ENCODE data around the gene CCNQ. TPM values are rescaled to one million over a fixed set of nuclear protein-coding genes. Genes with fewer than 3 reads are reported as not detected.
A peak's percentile ranks its signal among the peaks of the same experiment; 100 is the strongest.

The CCNQ gene
- total RNA-seq, 2 donors from 2014 or later, result 8.6 to 23.9 TPM

DNA sequence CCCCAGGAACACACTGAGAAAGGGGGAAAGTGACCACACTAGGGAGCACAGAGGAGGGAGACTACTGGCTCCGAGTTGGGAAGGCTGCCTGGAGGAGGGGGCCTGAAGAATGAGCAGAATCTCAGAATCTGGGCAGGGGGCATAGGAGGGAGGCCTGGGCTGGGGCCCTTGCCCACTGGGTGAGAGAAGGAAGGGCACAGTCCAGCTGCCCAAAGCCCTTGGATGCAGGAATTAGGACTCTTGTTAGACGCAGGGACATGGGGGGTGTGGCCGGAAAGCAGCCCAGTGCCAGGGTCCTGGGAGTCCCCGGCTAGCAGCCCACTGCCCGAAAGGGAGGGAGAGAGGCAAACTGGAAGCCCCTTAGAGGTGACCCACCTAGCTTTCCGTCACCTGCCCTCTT is 46.2 kb upstream of the CCNQ start:
- no peak for DNase-seq
- intact Hi-C loops (cut with DNase I), result no loop called here
- 40 to 76% methylated on average over 1 to 5 of the region's 6 CpGs for WGBS, 2 donors
- TF ChIP-seq, protein P1, sequence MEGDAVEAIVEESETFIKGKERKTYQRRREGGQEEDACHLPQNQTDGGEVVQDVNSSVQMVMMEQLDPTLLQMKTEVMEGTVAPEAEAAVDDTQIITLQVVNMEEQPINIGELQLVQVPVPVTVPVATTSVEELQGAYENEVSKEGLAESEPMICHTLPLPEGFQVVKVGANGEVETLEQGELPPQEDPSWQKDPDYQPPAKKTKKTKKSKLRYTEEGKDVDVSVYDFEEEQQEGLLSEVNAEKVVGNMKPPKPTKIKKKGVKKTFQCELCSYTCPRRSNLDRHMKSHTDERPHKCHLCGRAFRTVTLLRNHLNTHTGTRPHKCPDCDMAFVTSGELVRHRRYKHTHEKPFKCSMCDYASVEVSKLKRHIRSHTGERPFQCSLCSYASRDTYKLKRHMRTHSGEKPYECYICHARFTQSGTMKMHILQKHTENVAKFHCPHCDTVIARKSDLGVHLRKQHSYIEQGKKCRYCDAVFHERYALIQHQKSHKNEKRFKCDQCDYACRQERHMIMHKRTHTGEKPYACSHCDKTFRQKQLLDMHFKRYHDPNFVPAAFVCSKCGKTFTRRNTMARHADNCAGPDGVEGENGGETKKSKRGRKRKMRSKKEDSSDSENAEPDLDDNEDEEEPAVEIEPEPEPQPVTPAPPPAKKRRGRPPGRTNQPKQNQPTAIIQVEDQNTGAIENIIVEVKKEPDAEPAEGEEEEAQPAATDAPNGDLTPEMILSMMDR (IDR thresholded peaks at IDR 0.05), result no peak
- no peak for TF ChIP-seq POLR2A (IDR thresholded peaks at IDR 0.05)
- Histone ChIP-seq H3K4me1 (peaks cover 17% of the 10 kb centered on the region), H3K9me3 (no peaks in the 10 kb centered on the region), H3K27me3 (peaks cover 0 to 5% of the 10 kb centered on the region in 2 donors), H3K27ac (no peak overlapping the region), H3K4me3 (no peak overlapping the region), H3K36me3 (replicated peaks in 1 of 2; ENCODE audit: insufficient read depth in 1 of 2, low read depth in 2 of 2) (no peaks in the 10 kb centered on the region)
- ATAC-seq, result no peak

DNA sequence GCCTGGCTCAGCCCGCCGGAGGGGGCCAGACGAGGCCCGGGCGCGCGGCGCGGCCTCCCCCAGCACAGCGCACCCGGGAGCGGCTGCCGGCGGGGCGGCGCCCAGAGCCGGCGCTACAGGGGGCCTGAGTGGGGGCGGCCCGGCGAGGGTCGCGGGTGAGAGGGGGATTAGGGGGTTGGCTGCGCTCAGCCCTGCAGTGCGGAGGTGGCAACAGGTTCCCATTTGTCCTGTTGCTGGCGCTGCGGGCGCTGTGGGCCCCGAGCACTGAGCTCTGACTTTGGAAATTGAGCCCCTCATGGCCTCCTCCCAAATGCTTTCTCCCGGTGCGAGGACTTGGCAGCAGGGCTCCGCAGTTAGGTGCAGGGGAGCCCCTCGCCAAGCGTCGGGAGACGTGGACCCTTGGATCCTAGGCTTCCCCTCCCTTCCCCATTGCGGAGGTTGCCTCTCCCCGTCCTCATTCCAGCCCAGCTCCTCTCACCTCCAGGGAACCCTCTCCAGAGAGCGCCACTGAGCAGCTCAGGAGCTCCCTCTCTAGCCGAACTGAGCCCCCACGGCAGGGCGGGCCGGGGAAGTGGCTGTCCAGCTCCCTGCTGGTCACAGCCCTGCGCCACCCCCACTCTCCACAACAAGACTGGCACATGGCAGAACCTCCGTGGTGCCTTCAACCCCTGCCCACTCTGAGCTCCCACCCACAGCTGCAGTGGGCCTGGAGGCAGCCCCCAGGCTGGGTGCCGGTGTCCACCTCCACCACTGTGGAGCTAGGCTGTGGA is 45.6 kb upstream of the CCNQ start:
- intact Hi-C loops (cut with DNase I), result no loop called here
- TF ChIP-seq, protein P1 (IDR thresholded peaks at IDR 0.05), result no peak
- TF ChIP-seq POLR2A (IDR thresholded peaks at IDR 0.05), result no peak
- WGBS, 2 donors, result 0% methylated on average over 1 to 3 of the region's 46 CpGs
- Histone ChIP-seq H3K27ac (no peak overlapping the region), H3K27me3 (peaks cover 0 to 5% of the 10 kb centered on the region in 2 donors), H3K4me3 (no peak overlapping the region), H3K9me3 (no peaks in the 10 kb centered on the region), H3K36me3 (replicated peaks in 1 of 2; ENCODE audit: insufficient read depth in 1 of 2, low read depth in 2 of 2) (no peaks in the 10 kb centered on the region), H3K4me1 (peaks cover 17% of the 10 kb centered on the region)
- no peak for ATAC-seq
- no peak for DNase-seq

DNA sequence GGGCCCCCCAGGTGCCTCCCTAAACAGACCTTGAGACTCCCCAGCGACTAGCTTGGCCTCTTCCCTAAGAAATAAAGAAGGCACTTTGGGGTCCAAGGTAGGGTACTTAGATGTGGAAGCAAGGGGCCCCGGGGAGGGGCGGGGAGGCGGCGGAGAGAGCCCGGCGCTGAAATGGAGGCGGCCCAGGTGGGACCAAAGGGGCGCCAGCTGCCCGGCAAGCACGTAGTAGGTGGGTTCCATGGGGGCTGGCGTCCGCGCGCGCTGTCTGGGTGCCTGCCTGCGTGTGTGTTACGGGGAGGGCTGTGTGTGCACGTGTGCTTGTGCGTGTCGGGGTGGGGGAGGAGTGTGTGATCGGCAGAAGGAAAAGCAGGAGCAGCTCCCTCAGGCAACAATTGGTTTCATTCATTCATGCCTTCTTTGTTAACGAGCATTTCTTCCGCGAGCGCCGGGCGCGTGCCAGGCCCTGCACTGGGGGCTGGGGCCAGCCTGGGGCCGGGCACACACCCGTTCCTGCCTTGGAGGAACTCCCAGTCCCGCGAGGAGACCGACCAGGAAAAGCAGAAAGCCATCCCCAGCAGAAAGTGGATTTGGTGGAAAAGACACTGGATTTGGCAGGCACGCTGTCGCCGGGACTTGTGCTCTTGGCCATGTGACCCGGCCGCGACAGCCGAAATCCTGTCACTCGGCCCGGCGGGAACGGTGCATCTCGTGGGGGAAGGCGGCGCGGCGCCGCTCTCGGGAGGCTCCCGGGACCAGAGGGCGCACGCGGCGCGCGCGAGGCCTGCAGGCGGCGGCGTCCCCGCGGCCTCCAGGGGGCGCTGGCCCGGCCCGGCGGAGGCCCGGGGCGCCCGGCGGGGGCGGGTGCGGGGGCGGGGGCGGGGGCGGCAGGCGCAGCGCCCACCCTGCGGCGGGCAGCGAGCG is 44.8 kb upstream of the CCNQ start:
- Histone ChIP-seq H3K4me3 (no peak overlapping the region), H3K4me1 (peaks cover 17% of the 10 kb centered on the region), H3K27ac (no peak overlapping the region), H3K36me3 (replicated peaks in 1 of 2; ENCODE audit: insufficient read depth in 1 of 2, low read depth in 2 of 2) (no peaks in the 10 kb centered on the region), H3K27me3 (peaks cover 0 to 5% of the 10 kb centered on the region in 2 donors), H3K9me3 (no peaks in the 10 kb centered on the region)
- intact Hi-C loops (cut with DNase I), result no loop called here
- WGBS, 2 donors, result 0 to 2% methylated on average over 10 to 32 of the region's 84 CpGs
- peak in 1 of 4 donors; percentile 26 for DNase-seq
- TF ChIP-seq POLR2A (IDR thresholded peaks at IDR 0.05), result no peak
- TF ChIP-seq, protein P1 (IDR thresholded peaks at IDR 0.05), result peak in 2 of 7 experiments; percentile 16 to 24
- ATAC-seq, result peak; percentile 35

DNA sequence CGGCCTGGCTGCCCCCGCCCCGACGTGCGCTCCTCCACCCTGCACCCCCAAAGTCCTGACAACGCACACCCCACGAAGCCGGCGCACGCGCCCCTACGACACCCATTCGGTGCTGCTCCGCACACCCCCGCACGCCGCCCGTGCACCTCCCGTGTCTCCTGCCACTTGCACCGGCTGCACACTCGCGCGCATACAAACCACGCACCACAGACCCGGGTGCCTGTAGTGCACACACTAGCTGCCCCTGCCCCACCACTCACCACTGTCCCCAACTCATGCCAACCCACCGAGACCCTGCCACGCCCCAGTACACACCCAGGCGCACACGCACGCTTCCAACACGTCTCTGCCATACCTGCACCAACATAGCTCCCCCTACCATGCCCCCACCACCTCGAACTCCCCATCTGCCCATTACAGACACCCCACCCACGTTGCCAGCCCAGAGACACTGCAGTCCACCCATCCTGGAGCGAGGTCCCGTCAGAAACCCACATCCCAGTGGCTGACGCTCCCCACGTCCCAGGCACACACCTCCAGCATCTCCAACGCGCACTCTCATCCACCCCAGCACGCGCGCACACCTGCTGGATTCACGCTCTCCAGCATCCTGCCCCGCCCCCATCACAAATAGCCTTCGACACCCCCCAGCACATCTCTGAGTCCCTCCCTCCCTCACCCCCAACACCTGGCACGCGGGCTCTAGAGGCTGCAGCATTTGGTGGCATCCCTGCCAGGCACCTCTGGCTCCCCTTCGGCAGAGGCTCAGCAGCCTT is 43.9 kb upstream of the CCNQ start:
- Histone ChIP-seq H3K27ac (no peak overlapping the region), H3K9me3 (no peaks in the 10 kb centered on the region), H3K4me1 (peaks cover 17% of the 10 kb centered on the region), H3K36me3 (replicated peaks in 1 of 2; ENCODE audit: insufficient read depth in 1 of 2, low read depth in 2 of 2) (no peaks in the 10 kb centered on the region), H3K27me3 (peaks cover 0 to 5% of the 10 kb centered on the region in 2 donors), H3K4me3 (no peak overlapping the region)
- no peak for ATAC-seq
- TF ChIP-seq, protein P1 (IDR thresholded peaks at IDR 0.05), result no peak
- TF ChIP-seq POLR2A (IDR thresholded peaks at IDR 0.05), result no peak
- intact Hi-C loops (cut with DNase I), result no loop called here
- no peak for DNase-seq
- 2 to 6% methylated on average over 17 to 25 of the region's 48 CpGs for WGBS, 2 donors
